Muscle of back (tissue), 13 donors: ENCODE results near the gene PAWR. TPM values are rescaled to one million over a fixed set of nuclear protein-coding genes. Genes with fewer than 3 reads are reported as not detected.
A peak's percentile ranks its signal among the peaks of the same experiment; 100 is the strongest.

Experiments
- DNase-seq, 3 donors: peaks; one replicate each; pipeline versions ENCODE4 v3.0.0 to v3.0.0-alpha.2; 2013
- long read RNA-seq, 9 donors: transcript quantifications; one replicate each; lab custom pipeline, GENCODE V29; 2026
- polyA plus RNA-seq, 10 donors: library from polyadenylated mRNA; unstranded; fragments of 120-200 nt; gene quantifications; one replicate each; pipeline ENCODE4 v1.2.1, GENCODE V29; 2013; ENCODE audit not compliant: insufficient read length in 10 of 10

The PAWR gene
- 10 to 100 TPM in 4 of 10 donors, 1 to 10 TPM in 6; 4.9 to 14.1 (median 9.6) TPM for polyA plus RNA-seq
- long read RNA-seq, donor 1, full-length matches to known transcripts: 2 of 2 reads
- long read RNA-seq, donor 1, partial matches to known transcripts: 0 of 2 reads
- long read RNA-seq, donor 1, other reads (novel, unspliced or antisense): 0 of 2 reads
- long read RNA-seq, donor 2: 0 reads
- long read RNA-seq, donor 3: 0 reads
- long read RNA-seq, donor 4: 0 reads
- long read RNA-seq, donor 5: 0 reads
- long read RNA-seq, donor 6: 0 reads
- long read RNA-seq, donor 7: 0 reads
- long read RNA-seq, donor 8: 0 reads
- long read RNA-seq, donor 9: 0 reads

DNA sequence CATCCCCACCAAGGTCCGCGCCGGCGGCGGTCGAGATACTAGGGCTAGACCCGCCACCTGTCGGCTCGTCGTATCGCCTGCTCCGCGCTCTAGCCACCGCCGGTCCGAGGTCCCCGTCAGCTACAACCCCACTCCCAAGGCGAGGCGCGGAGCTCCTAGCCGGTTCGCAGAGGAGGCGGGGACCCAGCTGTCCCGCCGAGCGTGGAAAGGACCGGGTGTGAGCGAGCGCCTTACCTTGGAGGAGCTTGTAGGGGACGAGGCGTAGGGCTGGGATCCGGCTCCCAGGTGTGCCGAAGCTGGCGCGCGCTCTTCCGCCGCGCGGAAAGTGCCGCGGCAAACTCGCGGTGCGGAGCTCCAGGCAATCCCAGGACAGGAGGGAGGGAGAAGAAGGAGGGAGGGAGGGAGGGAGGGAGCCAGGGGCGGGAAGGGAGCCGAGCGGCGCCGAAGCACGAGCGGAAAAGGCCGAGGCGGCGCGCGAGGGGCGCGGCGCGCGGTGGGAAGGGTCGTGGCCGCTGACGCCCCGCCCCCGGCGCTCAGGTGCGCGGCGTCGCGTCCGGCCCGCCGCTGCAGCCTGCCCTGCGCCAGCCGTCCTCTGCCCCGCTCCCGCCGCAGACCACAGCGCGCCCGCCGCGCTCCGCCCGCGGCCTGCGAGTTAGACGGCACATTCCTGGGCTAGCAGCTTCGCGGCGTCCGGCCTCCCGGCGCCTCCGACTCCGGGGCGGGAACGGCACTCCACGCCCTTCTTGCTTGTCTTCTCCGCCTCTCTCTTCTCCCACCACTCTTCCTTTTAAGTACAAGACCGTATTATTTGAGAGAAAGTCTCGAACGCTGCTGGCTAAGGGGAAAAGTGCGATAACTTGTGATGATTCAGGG, at the start of gene PAWR:
Gene PAWR (minus strand): TSS at position 327 of the 873 bp plus-strand sequence. CDS start 720 bp downstream, outside the sequence.
- peak; percentile 69 to 89 (median 87) for DNase-seq

GRCh38 chr12:79737875-79738718, 47.3 kb upstream of the PAWR start:
- DNase-seq: peak; percentile 32 to 55 (median 42)

- no peak for DNase-seq
Observed at GRCh38 chr12:79732638-79733037, 41.9 kb upstream of the PAWR start.

- DNase-seq: peak in 1 of 3 donors; percentile 68
Observed at GRCh38 chr12:79725987-79726386, 35.2 kb upstream of the PAWR start.

- no peak for DNase-seq
Observed at GRCh38 chr12:79717006-79717405, 26.2 kb upstream of the PAWR start.

- DNase-seq: no peak
Observed at GRCh38 chr12:79715308-79715707, 24.5 kb upstream of the PAWR start.

- no peak for DNase-seq
Observed at GRCh38 chr12:79710707-79711483, 20.1 kb upstream of the PAWR start.

DNA sequence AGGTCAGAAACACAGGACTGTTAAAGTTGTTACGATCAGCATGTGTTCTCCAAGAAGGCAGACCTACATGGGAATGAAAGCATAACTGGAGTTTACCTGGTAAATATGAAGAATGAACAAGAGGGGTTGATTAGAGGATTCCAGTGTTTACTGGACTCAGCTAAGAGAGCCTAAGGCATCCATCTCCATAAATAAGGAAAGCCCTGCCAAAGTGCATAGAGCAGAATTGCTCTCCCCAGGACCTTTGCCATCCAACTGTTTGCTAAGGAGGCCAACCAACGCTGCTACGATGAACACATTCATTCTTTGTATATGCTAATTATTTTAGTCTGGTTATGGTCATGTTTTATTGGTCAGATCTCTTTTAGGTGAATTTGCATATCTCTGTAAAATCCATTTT, 17.1 kb upstream of the PAWR start:
- DNase-seq: no peak

DNA sequence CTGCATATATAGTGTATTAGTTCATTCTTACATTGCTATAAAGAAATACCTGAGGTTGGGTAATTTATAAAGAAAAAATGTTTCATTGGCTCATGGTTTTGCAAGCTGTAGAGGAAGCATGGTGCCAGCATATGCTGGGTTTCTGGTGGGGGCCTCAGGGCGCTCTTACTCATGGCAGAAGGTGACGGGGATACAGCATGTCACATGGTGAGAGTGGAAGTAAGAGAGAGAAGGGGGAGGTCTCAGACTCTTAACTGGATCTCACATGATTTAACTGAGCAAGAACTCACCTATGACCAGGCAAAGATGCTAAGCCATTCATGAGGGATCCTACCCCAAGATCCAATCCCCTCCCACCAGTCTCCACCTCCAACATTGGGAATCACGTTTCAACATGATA, 15.9 kb upstream of the PAWR start:
- no peak for DNase-seq

DNA sequence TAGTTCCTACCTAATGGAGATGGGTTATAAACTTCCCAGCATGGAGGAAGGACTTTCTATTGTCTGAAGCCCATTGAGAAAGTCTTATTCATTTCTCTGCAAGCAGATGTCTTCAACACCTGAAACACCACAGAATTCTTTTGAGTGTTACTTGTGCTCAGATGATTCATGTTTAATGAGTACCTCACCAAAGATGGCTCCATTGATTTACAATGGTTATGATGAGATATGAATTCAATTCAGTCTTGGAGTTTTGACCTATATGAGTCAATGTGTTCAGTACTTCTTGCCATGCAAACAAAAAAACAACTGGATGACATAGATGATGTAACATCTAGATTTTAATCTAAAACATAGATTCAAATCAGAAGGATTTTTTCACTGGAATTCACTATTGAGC, 15.4 kb upstream of the PAWR start:
- DNase-seq: no peak

DNA sequence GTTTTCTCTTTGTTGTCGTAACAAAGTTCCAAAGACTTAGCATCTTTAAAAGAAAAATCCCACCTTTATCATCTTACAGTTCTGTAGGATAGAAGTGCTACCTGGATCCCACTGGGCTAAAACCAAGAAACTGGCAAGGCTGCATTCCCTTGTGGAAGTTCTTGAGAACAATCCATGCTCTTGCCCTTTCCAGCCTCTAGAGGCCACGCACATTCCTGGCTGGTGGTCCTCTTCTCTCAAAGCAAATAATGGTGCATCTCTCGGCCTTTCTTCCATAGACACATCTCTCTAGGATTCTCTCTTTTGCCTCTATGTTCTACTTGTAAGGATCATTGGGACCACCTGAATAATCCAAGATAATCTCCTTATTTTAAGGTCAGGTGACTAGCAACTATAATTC, 8.2 kb upstream of the PAWR start:
- DNase-seq: no peak

GRCh38 chr12:79696416-79696815, 5.7 kb upstream of the PAWR start:
- DNase-seq: no peak

DNA sequence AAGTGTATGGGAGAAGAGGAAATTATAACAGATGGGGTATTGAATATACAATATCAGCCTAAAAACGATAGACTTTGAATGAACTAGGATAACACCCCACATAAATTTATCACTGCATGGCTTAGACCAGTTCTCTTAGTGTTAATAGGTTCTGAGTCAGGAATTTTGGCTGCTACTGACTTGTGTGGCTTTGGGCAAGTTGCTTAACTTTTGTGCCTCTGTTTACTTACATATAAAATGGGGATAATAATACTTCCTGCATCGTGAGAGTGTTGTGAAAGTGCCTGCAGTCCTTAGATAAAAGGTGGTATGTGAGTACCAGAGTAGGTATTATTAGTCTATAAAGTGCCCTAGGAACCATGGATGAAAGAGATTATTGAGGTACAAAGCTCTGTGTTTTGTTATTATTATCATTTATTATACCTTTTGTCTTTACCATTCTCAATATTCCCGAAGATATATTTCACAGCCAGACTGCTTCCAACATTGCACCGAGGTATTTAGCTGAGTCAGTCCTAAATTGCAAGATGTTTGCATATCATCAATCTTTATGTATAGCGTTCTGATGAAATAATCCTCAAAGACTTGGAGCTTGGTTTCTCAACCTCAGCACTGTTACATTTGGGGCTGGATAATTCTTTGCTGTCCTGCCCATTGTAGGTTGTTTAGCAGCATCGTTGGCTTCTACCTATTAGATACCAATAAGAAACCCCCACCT, 2.3 kb upstream of the PAWR start:
- DNase-seq: no peak

GRCh38 chr12:79691511-79692248, 916 bp upstream of the PAWR start:
- DNase-seq: no peak

DNA sequence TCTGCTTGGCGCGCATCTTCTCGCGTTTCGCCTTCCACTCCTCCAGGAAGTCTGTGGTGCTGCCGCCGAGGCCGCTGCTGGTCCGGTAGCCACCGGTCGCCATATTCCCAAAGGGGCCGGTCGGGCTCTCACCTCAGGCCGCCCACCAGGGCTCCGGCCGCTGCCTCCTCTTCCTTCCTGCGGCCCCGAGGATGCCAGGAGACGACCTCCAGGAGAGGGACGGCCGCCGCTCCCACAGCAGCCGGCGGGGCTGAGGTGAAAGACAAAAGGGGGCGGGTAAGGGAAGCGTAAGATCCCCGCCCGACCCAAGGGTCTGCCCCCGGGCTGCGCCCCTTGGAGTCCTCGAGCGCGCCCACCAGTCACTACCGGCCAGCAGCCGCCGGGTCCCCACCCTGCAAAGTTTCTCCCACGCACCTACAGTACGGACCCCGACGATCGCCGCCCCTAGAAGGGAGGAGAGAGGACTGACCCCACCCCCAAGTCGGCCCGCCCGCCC, 574 bp downstream of the PAWR start:
- peak in 1 of 3 donors; percentile 61 for DNase-seq

- DNase-seq: peak in 2 of 3 donors; percentile 38 to 72
Observed at GRCh38 chr12:79689477-79690141, 1.2 kb downstream of the PAWR start.

DNA sequence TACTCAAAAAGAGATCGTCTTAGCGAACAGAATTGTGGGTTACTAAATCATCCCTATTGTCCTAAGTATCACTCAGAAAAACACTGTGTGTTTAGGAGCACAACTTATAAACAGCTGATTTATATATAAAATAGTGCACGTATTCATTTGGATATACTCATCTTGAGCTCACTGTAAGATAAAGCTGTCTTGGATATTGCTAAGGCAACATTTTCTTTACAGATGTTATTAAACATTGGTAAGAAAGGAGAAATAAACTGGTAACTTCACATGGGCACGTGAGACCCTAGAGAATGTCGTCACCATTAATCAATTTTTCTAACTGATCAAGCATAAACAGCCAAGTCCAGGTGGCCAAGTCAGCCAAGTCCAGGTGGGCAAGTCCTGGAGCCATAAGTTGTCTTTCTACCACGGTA, 1.7 kb downstream of the PAWR start:
- no peak for DNase-seq

- no peak for DNase-seq
Observed at GRCh38 chr12:79688376-79689060, 2.2 kb downstream of the PAWR start.
